Ammon's horn (tissue), 1 donor: ENCODE results near the gene GALNT9.
"Not testable (repeated sequence)": the region's sequence is repeated elsewhere in the genome, so short reads cannot be mapped to it uniquely, and the experiment has no call there.

Experiments used
- DNase-seq: peaks from one replicate; pipeline ENCODE4 v3.0.0-alpha.2; 2016; ENCODE audit warnings: low spot score

Gene GALNT9

GRCh38 chr12:132312516-132312915, 16.9 kb downstream of the GALNT9 start:
- DNase-seq = no peak

GRCh38 chr12:132311201-132311915, 18.0 kb downstream of the GALNT9 start:
- no peak for DNase-seq

- peak; percentile 41 for DNase-seq
Observed at GRCh38 chr12:132310181-132311040, 19.0 kb downstream of the GALNT9 start.

- no peak for DNase-seq
Observed at GRCh38 chr12:132309596-132310086, 19.7 kb downstream of the GALNT9 start.

GRCh38 chr12:132308853-132309595, 20.4 kb downstream of the GALNT9 start:
- no peak for DNase-seq

- no peak for DNase-seq
Observed at GRCh38 chr12:132307976-132308852, 21.2 kb downstream of the GALNT9 start.

GRCh38 chr12:132306885-132307191, 22.6 kb downstream of the GALNT9 start:
- no peak for DNase-seq

GRCh38 chr12:132305991-132306884, 23.2 kb downstream of the GALNT9 start:
- DNase-seq = no peak

- DNase-seq = no peak
Observed at GRCh38 chr12:132305560-132305966, 23.8 kb downstream of the GALNT9 start.

- not testable (repeated sequence) for DNase-seq
Observed at GRCh38 chr12:132304866-132305265, 24.5 kb downstream of the GALNT9 start.

GRCh38 chr12:132303853-132304373, 25.5 kb downstream of the GALNT9 start:
- DNase-seq = not testable (repeated sequence)

GRCh38 chr12:132302466-132303358, 26.7 kb downstream of the GALNT9 start:
- DNase-seq = no peak

GRCh38 chr12:132300789-132301722, 28.3 kb downstream of the GALNT9 start:
- no peak for DNase-seq

- DNase-seq = no peak
Observed at GRCh38 chr12:132296063-132296462, 33.3 kb downstream of the GALNT9 start.

GRCh38 chr12:132295561-132295960, 33.8 kb downstream of the GALNT9 start:
- DNase-seq = not testable (repeated sequence)

GRCh38 chr12:132295101-132295526, 34.3 kb downstream of the GALNT9 start:
- no peak for DNase-seq

GRCh38 chr12:132294121-132295034, 35.0 kb downstream of the GALNT9 start:
- no peak for DNase-seq
